Gastrocnemius medialis (tissue), 4 donors: ENCODE data around the gene PCDHGB7. TPM values are rescaled to one million over a fixed set of nuclear protein-coding genes. Genes with fewer than 3 reads are reported as not detected.

Source experiments
- ATAC-seq, 2 donors: fragments of 150-250 bp; one replicate each; pipeline ENCODE4 v1.9.1; 2016
- DNase-seq, 2 donors: peaks; one replicate each; pipeline ENCODE4 v3.0.0-alpha.2; 2019
- H3K27ac ChIP-seq, 4 donors: fragments of 200-600 bp; sonication (generic); 1 replicate in 1 of 4; 2 replicates in 3 of 4; pipeline ENCODE4 v1.5.1; 2016 to 2018; ENCODE audit warnings: mild to moderate bottlenecking in 2 of 4, moderate library complexity in 1 of 4
- H3K27me3 ChIP-seq, 3 donors: fragments of 200-600 bp; sonication (generic) in 2 of 3; 1 replicate in 1 of 3; 2 replicates in 2 of 3; pipeline versions ENCODE4 v1.5.1 to v1.6.0; 2016 to 2019; ENCODE audit warnings: mild to moderate bottlenecking in 1 of 3, moderate library complexity in 1 of 3
- H3K36me3 ChIP-seq, 2 donors: fragments of 200-600 bp; sonication (generic) in 1 of 2; one replicate each; pipeline ENCODE4 v1.5.1; 2017 to 2018
- H3K4me1 ChIP-seq, 2 donors: fragments of 200-600 bp; sonication (generic) in 1 of 2; one replicate each; pipeline ENCODE4 v1.5.1; 2016 to 2017; ENCODE audit warnings: mild to moderate bottlenecking in 2 of 2
- H3K4me3 ChIP-seq, 4 donors: fragments of 200-600 bp; sonication (generic) in 3 of 4; 1 replicate in 1 of 4; 2 replicates in 3 of 4; pipeline ENCODE4 v1.5.1; 2016 to 2019; ENCODE audit warnings: mild to moderate bottlenecking in 2 of 4
- H3K9me3 ChIP-seq, 3 donors: fragments of 200-600 bp; sonication (generic) in 2 of 3; 1 replicate in 1 of 3; 2 replicates in 2 of 3; pipeline ENCODE4 v1.5.1; 2016 to 2019
- CTCF ChIP-seq, 5 experiments: fragments of 450-650 bp in 3 of 5; fragments of 200-600 bp in 2 of 5; sonication (generic) in 2 of 5; IDR thresholded peaks in 4 of 5; conservative IDR thresholded peaks in 1 of 5; 1 replicate in 4 of 5; 2 replicates in 1 of 5; pipeline ENCODE4 v1.5.1; 2016 to 2019; ENCODE audit warnings: antibody characterized with exemption in 5 of 5, mild to moderate bottlenecking in 3 of 5, moderate library complexity in 3 of 5
- POLR2A ChIP-seq, 2 donors: fragments of 450-650 bp; IDR thresholded peaks; one replicate each; pipeline ENCODE4 v1.6.1; 2017; ENCODE audit warnings: antibody characterized with exemption in 2 of 2, mild to moderate bottlenecking in 2 of 2, moderate library complexity in 2 of 2
- in situ Hi-C, 4 donors: fragments of 200-750 bp; cut with MboI; loops; one replicate each; pipeline versions ENCODE4 v1.15.0 to v1.8.0; 2017; ENCODE audit warnings: low sequenced_read_pairs in 4 of 4
- intact Hi-C: fragments of 100-400 bp; cut with DNase I; formaldehyde crosslinking; loops from one replicate; pipeline ENCODE4 v1.15.1; 2023; ENCODE audit warnings: low total_unique reads
- total RNA-seq, 4 donors: library from RNA; depleted of rRNA; stranded (reverse); fragments of >200 nt; gene quantifications; one replicate each; pipeline versions ENCODE4 v1.1.0 to v1.2.3, GENCODE V29; 2016

Gene PCDHGB7
- total RNA-seq, 4 donors from 2014 or later, result 3.0 to 5.7 (median 3.3) TPM

DNA sequence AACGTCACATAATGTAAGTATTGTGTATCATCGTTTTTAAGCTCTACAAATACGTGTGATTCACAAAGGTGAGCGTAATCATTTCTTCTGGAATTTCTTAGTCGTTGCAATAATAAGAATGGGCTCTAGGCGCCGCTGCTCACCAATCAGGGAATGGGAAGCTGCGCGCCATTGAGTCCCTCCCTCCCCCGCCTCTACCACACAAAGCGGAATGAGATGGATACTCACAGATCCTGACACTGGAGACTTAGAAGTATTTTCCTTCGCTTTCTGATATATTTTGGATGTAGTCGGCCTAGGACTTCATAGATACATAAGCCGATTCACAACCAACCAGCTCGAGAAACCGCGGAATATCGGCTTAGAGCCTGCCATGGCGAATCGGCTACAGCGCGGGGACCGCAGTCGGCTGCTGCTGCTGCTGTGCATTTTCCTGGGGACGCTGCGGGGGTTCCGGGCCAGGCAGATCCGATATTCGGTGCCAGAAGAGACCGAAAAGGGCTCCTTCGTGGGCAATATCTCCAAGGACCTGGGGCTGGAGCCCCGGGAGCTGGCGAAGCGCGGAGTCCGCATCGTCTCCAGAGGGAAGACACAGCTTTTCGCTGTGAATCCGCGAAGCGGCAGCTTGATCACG is 3.5 kb downstream of the PCDHGB7 start, which contains the start of gene PCDHGA11:
TSS of gene PCDHGA11 (plus strand) at position 197 of the 634 bp plus-strand sequence. CDS start at position 374, 177 bp downstream.
- Histone ChIP-seq H3K4me3 (peak within 1 kb of the TSS; percentile 48 to 56 (median 53)), H3K4me1 (peaks cover 12 to 44% of the 10 kb centered on the region in 2 donors), H3K36me3 (no peaks in the 10 kb centered on the region), H3K27ac (peak within 1 kb of the TSS; percentile 23 to 55 (median 36)), H3K9me3 (peaks cover 0 to 16% (median 0%) of the 10 kb centered on the region in 3 donors), H3K27me3 (peaks cover 0 to 10% (median 0%) of the 10 kb centered on the region in 3 donors)
- in situ Hi-C loops (loop anchor here (5.0 to 10.0 kb wide), 3 partner anchors 41 to 134 kb away; partner anchors contain the start of gene PCDHGC3 (in 1 of the 4)), intact Hi-C loops (loop anchor here (2.0 kb wide), 1 partner anchor 138 kb away; no protein-coding TSS in a partner anchor)
- DNase-seq (peak in 1 of 2 donors; percentile 47), ATAC-seq (peak; percentile 54 to 63)
- TF ChIP-seq POLR2A (IDR thresholded peaks at IDR 0.05) (no peak), CTCF (IDR thresholded peaks at IDR 0.05 in 4 of 5, conservative IDR thresholded peaks at IDR 0.05 in 1 of 5) (peak; percentile 49 to 71 (median 57))

DNA sequence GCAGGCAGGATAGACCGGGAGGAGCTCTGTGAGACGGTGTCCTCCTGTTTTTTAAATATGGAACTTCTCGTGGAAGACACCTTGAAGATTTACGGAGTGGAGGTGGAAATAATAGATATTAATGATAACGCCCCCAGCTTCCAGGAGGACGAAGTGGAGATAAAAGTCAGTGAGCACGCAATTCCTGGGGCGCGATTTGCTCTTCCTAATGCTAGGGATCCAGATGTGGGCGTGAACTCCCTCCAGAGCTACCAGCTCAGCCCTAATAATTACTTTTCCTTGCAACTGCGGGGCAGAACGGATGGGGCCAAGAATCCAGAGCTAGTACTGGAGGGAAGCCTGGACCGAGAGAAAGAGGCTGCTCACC is 4.0 kb downstream of the PCDHGB7 start:
- in situ Hi-C loops, result loop anchor here (5.0 to 10.0 kb wide), 3 partner anchors 41 to 133 kb away; partner anchors contain the start of gene PCDHGC3 (in 1 of the 4)
- H3K4me3 ChIP-seq, result peak overlapping the region; percentile 48 to 56 (median 53)
- intact Hi-C loops, result loop anchor here (2.0 kb wide), 1 partner anchor 137 kb away; no protein-coding TSS in a partner anchor
- DNase-seq (no peak), ATAC-seq (no peak)
- H3K27me3 ChIP-seq, result peaks cover 0 to 10% (median 0%) of the 10 kb centered on the region in 3 donors
- H3K27ac ChIP-seq, result peak overlapping the region; percentile 23 to 55 (median 36)
- H3K4me1 ChIP-seq, result peaks cover 12 to 44% of the 10 kb centered on the region in 2 donors
- TF ChIP-seq CTCF (IDR thresholded peaks at IDR 0.05 in 4 of 5, conservative IDR thresholded peaks at IDR 0.05 in 1 of 5) (no peak), POLR2A (IDR thresholded peaks at IDR 0.05) (no peak)
- no peaks in the 10 kb centered on the region for H3K36me3 ChIP-seq
- H3K9me3 ChIP-seq, result peaks cover 0 to 16% (median 0%) of the 10 kb centered on the region in 3 donors

DNA sequence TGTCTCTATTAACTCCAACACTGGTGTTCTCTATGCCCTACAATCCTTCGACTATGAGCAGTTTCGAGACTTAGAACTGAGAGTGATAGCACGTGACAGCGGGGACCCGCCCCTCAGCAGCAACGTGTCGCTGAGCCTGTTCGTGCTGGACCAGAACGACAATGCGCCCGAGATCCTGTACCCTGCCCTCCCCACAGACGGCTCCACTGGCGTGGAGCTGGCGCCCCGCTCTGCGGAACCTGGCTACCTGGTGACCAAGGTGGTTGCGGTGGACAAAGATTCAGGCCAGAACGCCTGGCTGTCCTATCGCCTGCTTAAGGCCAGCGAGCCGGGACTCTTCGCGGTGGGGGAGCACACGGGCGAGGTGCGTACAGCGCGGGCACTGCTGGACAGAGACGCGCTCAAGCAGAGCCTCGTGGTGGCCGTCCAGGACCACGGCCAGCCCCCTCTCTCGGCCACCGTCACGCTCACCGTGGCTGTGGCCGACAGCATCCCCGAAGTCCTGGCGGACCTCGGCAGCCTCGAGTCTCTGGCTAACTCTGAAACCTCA is 5.3 kb downstream of the PCDHGB7 start:
- Histone ChIP-seq H3K27me3 (peaks cover 0 to 10% (median 0%) of the 10 kb centered on the region in 3 donors), H3K36me3 (no peaks in the 10 kb centered on the region), H3K4me3 (no peak overlapping the region), H3K27ac (no peak overlapping the region), H3K4me1 (peaks cover 12 to 44% of the 10 kb centered on the region in 2 donors), H3K9me3 (peaks cover 0 to 16% (median 0%) of the 10 kb centered on the region in 3 donors)
- no peak for DNase-seq
- intact Hi-C loops (no loop called here), in situ Hi-C loops (loop anchor here (5.0 to 10.0 kb wide), 3 partner anchors 39 to 132 kb away; partner anchors contain the start of gene PCDHGC3 (in 1 of the 4))
- ATAC-seq, result no peak
- TF ChIP-seq POLR2A (IDR thresholded peaks at IDR 0.05) (no peak), CTCF (IDR thresholded peaks at IDR 0.05 in 4 of 5, conservative IDR thresholded peaks at IDR 0.05 in 1 of 5) (no peak)

GRCh38 chr5:141427783-141428426 is 10.4 kb downstream of the PCDHGB7 start:
- no peak for ATAC-seq
- TF ChIP-seq POLR2A (IDR thresholded peaks at IDR 0.05) (no peak), CTCF (IDR thresholded peaks at IDR 0.05 in 4 of 5, conservative IDR thresholded peaks at IDR 0.05 in 1 of 5) (no peak)
- intact Hi-C loops, result no loop called here
- Histone ChIP-seq H3K4me3 (no peak overlapping the region), H3K9me3 (no peaks in the 10 kb centered on the region), H3K4me1 (peaks cover 0 to 26% of the 10 kb centered on the region in 2 donors), H3K36me3 (no peaks in the 10 kb centered on the region), H3K27me3 (no peaks in the 10 kb centered on the region), H3K27ac (no peak overlapping the region)
- in situ Hi-C loops, result loop anchor here in 2 of 4 donors (10.0 kb wide), 1 partner anchor 127 kb away; no protein-coding TSS in a partner anchor
- DNase-seq, result no peak
